H9 (cell line): ENCODE results near the gene WDR20. TPM values are rescaled to one million over a fixed set of nuclear protein-coding genes. Genes with fewer than 3 reads are reported as not detected.

ENCODE experiments used
- DNase-seq: peaks from one replicate; pipeline ENCODE4 v3.0.0-alpha.2; 2017
- H2AFZ ChIP-seq: one replicate; pipeline ENCODE4 v1.6.1; 2013; ENCODE audit warnings: mild to moderate bottlenecking, low read length, control low read depth, moderate library complexity
- H2AK5ac ChIP-seq: 2 replicates; pipeline ENCODE4 v1.6.1; 2013; ENCODE audit warnings: low read length, control low read depth, mixed read lengths; ENCODE audit not compliant: insufficient read length
- H2BK120ac ChIP-seq: one replicate; pipeline ENCODE4 v1.6.1; 2013; ENCODE audit warnings: low read depth, mild to moderate bottlenecking, low read length, control low read depth, inconsistent platforms; ENCODE audit not compliant: poor library complexity, severe bottlenecking
- H2BK12ac ChIP-seq: 2 replicates; pipeline ENCODE4 v1.6.1; 2013; ENCODE audit warnings: low read length, control low read depth, mixed read lengths, low read depth; ENCODE audit not compliant: insufficient read length
- H2BK15ac ChIP-seq: 2 replicates; pipeline ENCODE4 v1.6.1; 2013; ENCODE audit warnings: low read depth, low read length, control low read depth
- H2BK20ac ChIP-seq: one replicate; pipeline ENCODE4 v1.6.1; 2013; ENCODE audit warnings: low read depth, mild to moderate bottlenecking, low read length, control low read depth, inconsistent platforms; ENCODE audit not compliant: poor library complexity, severe bottlenecking
- H2BK5ac ChIP-seq: 2 replicates; pipeline ENCODE4 v1.6.1; 2013; ENCODE audit warnings: low read length, control low read depth, mixed read lengths; ENCODE audit not compliant: insufficient read length
- H3K14ac ChIP-seq: 2 replicates; pipeline ENCODE4 v1.6.1; 2013; ENCODE audit warnings: low read length, control low read depth; ENCODE audit not compliant: insufficient read depth
- H3K18ac ChIP-seq: 2 replicates; pipeline ENCODE4 v1.6.1; 2013; ENCODE audit warnings: low read depth, mild to moderate bottlenecking, mixed read lengths, low read length, control low read depth; ENCODE audit not compliant: insufficient read length
- H3K23ac ChIP-seq: 2 replicates; pipeline ENCODE4 v1.6.1; 2013; ENCODE audit warnings: low read length, control low read depth, mixed read lengths, low read depth; ENCODE audit not compliant: insufficient read length
- H3K23me2 ChIP-seq: 2 replicates; pipeline ENCODE4 v1.6.1; 2013; ENCODE audit warnings: low read depth, mild to moderate bottlenecking, mixed read lengths, low read length, control low read depth; ENCODE audit not compliant: insufficient read length, poor library complexity, severe bottlenecking
- H3K27ac ChIP-seq: 2 replicates; pipeline ENCODE4 v1.5.1; 2013; ENCODE audit warnings: low read length, control low read depth, mixed read lengths, low read depth; ENCODE audit not compliant: insufficient read length
- H3K27me3 ChIP-seq: 2 replicates; pipeline ENCODE4 v1.6.1; 2013; ENCODE audit warnings: low read length, control low read depth, inconsistent platforms; ENCODE audit not compliant: insufficient read depth
- H3K4ac ChIP-seq: 2 replicates; pipeline ENCODE4 v1.6.1; 2013; ENCODE audit warnings: low read depth, mild to moderate bottlenecking, control low read depth, inconsistent platforms, low read length, moderate library complexity
- H3K4me1 ChIP-seq: 2 replicates; pipeline ENCODE4 v1.6.1; 2013; ENCODE audit warnings: low read length, control low read depth, inconsistent platforms; ENCODE audit not compliant: insufficient read depth
- H3K4me2 ChIP-seq: 2 replicates; pipeline ENCODE4 v1.6.1; 2013; ENCODE audit warnings: low read length, control low read depth, mixed read lengths; ENCODE audit not compliant: insufficient read length, insufficient read depth
- H3K56ac ChIP-seq: 2 replicates; pipeline ENCODE4 v1.6.1; 2013; ENCODE audit warnings: low read depth, mild to moderate bottlenecking, mixed read lengths, low read length, control low read depth; ENCODE audit not compliant: insufficient read length
- H3K79me1 ChIP-seq: 2 replicates; pipeline ENCODE4 v1.6.1; 2013; ENCODE audit warnings: low read depth, mild to moderate bottlenecking, moderate library complexity, low read length, control low read depth, inconsistent platforms; ENCODE audit not compliant: insufficient read depth, poor library complexity, severe bottlenecking
- H3K79me2 ChIP-seq: 2 replicates; pipeline ENCODE4 v1.6.1; 2013; ENCODE audit warnings: low read length, control low read depth, inconsistent platforms; ENCODE audit not compliant: insufficient read depth
- H3K9ac ChIP-seq: 2 replicates; pipeline ENCODE4 v1.6.1; 2013; ENCODE audit warnings: low read length, control low read depth, mixed read lengths; ENCODE audit not compliant: insufficient read length; ENCODE audit errors: extremely low read depth
- H3K9me3 ChIP-seq: one replicate; pipeline ENCODE4 v1.6.1; 2013; ENCODE audit warnings: low read depth, low read length, inconsistent platforms; ENCODE audit not compliant: control insufficient read depth
- H3T11ph ChIP-seq: one replicate; pipeline ENCODE4 v1.6.1; 2013; ENCODE audit warnings: mild to moderate bottlenecking, low read length, control low read depth, inconsistent platforms
- H4K20me1 ChIP-seq: one replicate; pipeline ENCODE4 v1.6.1; 2013; ENCODE audit not compliant: control insufficient read depth, insufficient read length, insufficient read depth
- H4K5ac ChIP-seq: 2 replicates; pipeline ENCODE4 v1.6.1; 2013; ENCODE audit warnings: low read depth, mild to moderate bottlenecking, mixed read lengths, low read length, control low read depth; ENCODE audit not compliant: insufficient read length
- H4K8ac ChIP-seq: replicated peaks from 2 replicates; pipeline ENCODE4 v1.6.1; 2013; ENCODE audit warnings: low read length, control low read depth, mixed read lengths, low read depth; ENCODE audit not compliant: insufficient read length
- H4K91ac ChIP-seq: 2 replicates; pipeline ENCODE4 v1.6.1; 2013; ENCODE audit warnings: low read depth, mild to moderate bottlenecking, moderate library complexity, mixed read lengths, low read length, control low read depth; ENCODE audit not compliant: insufficient read length
- H3K27ac Mint-ChIP-seq, 3 experiments: 2 replicates in 2 of 3; 3 replicates in 1 of 3; pipeline ENCODE4 v1.8.0; 2020 to 2021; ENCODE audit warnings: mixed read lengths in 3 of 3, mild to moderate bottlenecking in 1 of 3, moderate library complexity in 1 of 3
- H3K27me3 Mint-ChIP-seq: 2 replicates; pipeline ENCODE4 v1.8.0; 2021; ENCODE audit warnings: low read depth, mild to moderate bottlenecking, moderate library complexity, mixed read lengths
- H3K36me3 Mint-ChIP-seq, 3 experiments: 2 replicates in 2 of 3; 3 replicates in 1 of 3; pipeline ENCODE4 v1.8.0; 2020 to 2021; ENCODE audit warnings: low read depth in 3 of 3, mixed read lengths in 3 of 3; ENCODE audit not compliant: insufficient read depth in 1 of 3
- H3K4me1 Mint-ChIP-seq, 2 experiments: 2 replicates each; pipeline ENCODE4 v1.8.0; 2020; ENCODE audit warnings: mixed read lengths in 2 of 2
- H3K4me3 Mint-ChIP-seq, 2 experiments: 2 replicates in 1 of 2; 3 replicates in 1 of 2; pipeline ENCODE4 v1.8.0; 2020 to 2021; ENCODE audit warnings: mild to moderate bottlenecking in 2 of 2, mixed read lengths in 2 of 2, moderate library complexity in 1 of 2
- H3K9me3 Mint-ChIP-seq, 2 experiments: 2 replicates in 1 of 2; 3 replicates in 1 of 2; pipeline ENCODE4 v1.8.0; 2020; ENCODE audit warnings: mild to moderate bottlenecking in 2 of 2, mixed read lengths in 2 of 2, moderate library complexity in 1 of 2
- total RNA-seq: library from RNA; stranded (reverse); gene quantifications from 2 replicates; pipeline ENCODE4 v1.2.1, GENCODE V29; 2021
- TF ChIP-seq, protein P1 (sequence below): fragments of 200-600 bp; sonication (generic); conservative IDR thresholded peaks from 3 replicates; pipeline ENCODE4 v1.8.0; 2021; ENCODE audit warnings: antibody characterized with exemption, mild to moderate bottlenecking

The WDR20 gene
- total RNA-seq, 1 experiment from 2014 or later: 31.6 TPM

GRCh38 chr14:102144914-102145313 lies 5.2 kb downstream of the WDR20 start:
- DNase-seq: no peak
- Histone ChIP-seq H3K23ac (no peak overlapping the region), H3K79me1 (peaks cover 5% of the 10 kb centered on the region), H3K27ac (no peak overlapping the region), H3K23me2 (peaks cover 6% of the 10 kb centered on the region), H3K56ac (no peak overlapping the region), H2BK15ac (no peak overlapping the region), H2AFZ (no peak overlapping the region), H4K5ac (no peak overlapping the region), H3K4me1 (no peaks in the 10 kb centered on the region; the same call in 1 of the 2 replicates), H3T11ph (no peak overlapping the region), H4K20me1 (no peaks in the 10 kb centered on the region), H3K79me2 (peaks cover 18% of the 10 kb centered on the region; the same call in 1 of the 2 replicates), H3K4ac (no peak overlapping the region), H3K18ac (no peak overlapping the region), H3K9me3 (no peaks in the 10 kb centered on the region), H3K9ac (no peak overlapping the region), H2BK120ac (no peak overlapping the region), H3K14ac (no peak overlapping the region), H3K27me3 (no peaks in the 10 kb centered on the region), H2BK5ac (no peak overlapping the region), H2BK12ac (no peak overlapping the region), H2AK5ac (no peak overlapping the region), H4K91ac (no peak overlapping the region), H4K8ac (no peak overlapping the region), H2BK20ac (no peak overlapping the region), H3K4me2 (no peak overlapping the region)
- H3K4me1 Mint-ChIP-seq: peaks cover 19 to 29% of the 10 kb centered on the region in 2 experiments
- H3K36me3 Mint-ChIP-seq: peaks cover 0 to 13% (median 0%) of the 10 kb centered on the region in 3 experiments; a peak in 4 of 7 replicates
- TF ChIP-seq, protein P1, sequence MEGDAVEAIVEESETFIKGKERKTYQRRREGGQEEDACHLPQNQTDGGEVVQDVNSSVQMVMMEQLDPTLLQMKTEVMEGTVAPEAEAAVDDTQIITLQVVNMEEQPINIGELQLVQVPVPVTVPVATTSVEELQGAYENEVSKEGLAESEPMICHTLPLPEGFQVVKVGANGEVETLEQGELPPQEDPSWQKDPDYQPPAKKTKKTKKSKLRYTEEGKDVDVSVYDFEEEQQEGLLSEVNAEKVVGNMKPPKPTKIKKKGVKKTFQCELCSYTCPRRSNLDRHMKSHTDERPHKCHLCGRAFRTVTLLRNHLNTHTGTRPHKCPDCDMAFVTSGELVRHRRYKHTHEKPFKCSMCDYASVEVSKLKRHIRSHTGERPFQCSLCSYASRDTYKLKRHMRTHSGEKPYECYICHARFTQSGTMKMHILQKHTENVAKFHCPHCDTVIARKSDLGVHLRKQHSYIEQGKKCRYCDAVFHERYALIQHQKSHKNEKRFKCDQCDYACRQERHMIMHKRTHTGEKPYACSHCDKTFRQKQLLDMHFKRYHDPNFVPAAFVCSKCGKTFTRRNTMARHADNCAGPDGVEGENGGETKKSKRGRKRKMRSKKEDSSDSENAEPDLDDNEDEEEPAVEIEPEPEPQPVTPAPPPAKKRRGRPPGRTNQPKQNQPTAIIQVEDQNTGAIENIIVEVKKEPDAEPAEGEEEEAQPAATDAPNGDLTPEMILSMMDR: no peak
- no peaks in the 10 kb centered on the region for H3K9me3 Mint-ChIP-seq
- H3K27ac Mint-ChIP-seq: no peak overlapping the region
- H3K4me3 Mint-ChIP-seq: no peak overlapping the region
- H3K27me3 Mint-ChIP-seq: no peaks in the 10 kb centered on the region
